Cardiac septum (tissue), 1 donor: ENCODE measurements around the gene ANKRD11. TPM values are rescaled to one million over a fixed set of nuclear protein-coding genes. Genes with fewer than 3 reads are reported as not detected.
"Not testable (repeated sequence)": the region's sequence is repeated elsewhere in the genome, so short reads cannot be mapped to it uniquely, and the experiment has no call there.

ENCODE experiments used
- DNase-seq: peaks from one replicate; pipeline ENCODE4 v3.0.0-alpha.2; 2020; ENCODE audit warnings: low spot score
- intact Hi-C: fragments of 100-400 bp; cut with DNase I; formaldehyde crosslinking; loops from one replicate; pipeline ENCODE4 v1.14.0; 2022
- total RNA-seq: library from RNA; stranded (reverse); fragmentation: NEBNext Ultra II Directional; extraction: Animal tissue kit (Norgen Biotek cat#: 25700); gene quantifications from one replicate; pipeline ENCODE4 v1.2.1, GENCODE V29; 2021
- donor health status: DM: no; HTN: no; CAD: no.

Gene ANKRD11
- total RNA-seq, 1 donor from 2014 or later, result 77.9 TPM

- intact Hi-C loops, result no loop called here
- DNase-seq, result no peak
Measured at GRCh38 chr16:89300976-89301360, 189.4 kb downstream of the ANKRD11 start.

- intact Hi-C loops, result no loop called here
- DNase-seq, result no peak
Measured at GRCh38 chr16:89300311-89300975, 189.9 kb downstream of the ANKRD11 start.

GRCh38 chr16:89299357-89300111, 190.8 kb downstream of the ANKRD11 start:
- DNase-seq, intact Hi-C loops: not testable (repeated sequence)

GRCh38 chr16:89298623-89299225, 191.6 kb downstream of the ANKRD11 start:
- intact Hi-C loops, result no loop called here
- DNase-seq, result no peak

- no peak for DNase-seq
- intact Hi-C loops, result no loop called here
Measured at GRCh38 chr16:89297910-89298545, 192.3 kb downstream of the ANKRD11 start.

GRCh38 chr16:89297156-89297874, 193.0 kb downstream of the ANKRD11 start:
- no peak for DNase-seq
- intact Hi-C loops, result no loop called here

GRCh38 chr16:89295915-89296314, 194.4 kb downstream of the ANKRD11 start:
- intact Hi-C loops, result no loop called here
- DNase-seq, result no peak

- DNase-seq, result no peak
- intact Hi-C loops, result no loop called here
Measured at GRCh38 chr16:89295071-89295900, 195.1 kb downstream of the ANKRD11 start.

GRCh38 chr16:89294486-89294885, 195.9 kb downstream of the ANKRD11 start:
- intact Hi-C loops, result no loop called here
- no peak for DNase-seq

GRCh38 chr16:89293276-89294143, 196.9 kb downstream of the ANKRD11 start:
- no peak for DNase-seq
- intact Hi-C loops, result no loop called here

GRCh38 chr16:89292443-89293078, 197.8 kb downstream of the ANKRD11 start:
- no peak for DNase-seq
- intact Hi-C loops, result no loop called here

GRCh38 chr16:89291776-89292175, 198.6 kb downstream of the ANKRD11 start:
- DNase-seq, result no peak
- intact Hi-C loops, result no loop called here

GRCh38 chr16:89291363-89291762, 199.0 kb downstream of the ANKRD11 start:
- intact Hi-C loops, result no loop called here
- no peak for DNase-seq

GRCh38 chr16:89290887-89291286, 199.5 kb downstream of the ANKRD11 start:
- intact Hi-C loops, result no loop called here

GRCh38 chr16:89290472-89290871, 199.9 kb downstream of the ANKRD11 start:
- intact Hi-C loops, result no loop called here

More at GRCh38 chr16:89290887-89291286, 199.5 kb downstream of the ANKRD11 start:
- DNase-seq, result no peak

GRCh38 chr16:89289428-89290395, 200.6 kb downstream of the ANKRD11 start:
- intact Hi-C loops, result no loop called here
- DNase-seq, result peak; percentile 85

More at GRCh38 chr16:89290472-89290871, 199.9 kb downstream of the ANKRD11 start:
- DNase-seq, result no peak
